Liver (tissue), 9 donors: Measurements from ENCODE around the gene NDFIP2. TPM values are rescaled to one million over a fixed set of nuclear protein-coding genes. Genes with fewer than 3 reads are reported as not detected.

ENCODE experiments used
- DNase-seq: peaks from one replicate; pipeline ENCODE4 v3.0.0-alpha.2; 2017; ENCODE audit warnings: low spot score
- H3K27ac ChIP-seq, 2 donors: one replicate each; pipeline ENCODE4 v1.7.0; 2013; ENCODE audit warnings: inconsistent platforms in 2 of 2, low read length in 2 of 2, control low read depth in 1 of 2, low read depth in 1 of 2, mild to moderate bottlenecking in 1 of 2
- H3K27me3 ChIP-seq, 4 donors: one replicate each; pipeline versions ENCODE4 v1.6.1 to v1.7.0; 2013; ENCODE audit warnings: low read length in 3 of 4, inconsistent platforms in 1 of 4, mild to moderate bottlenecking in 1 of 4, moderate library complexity in 1 of 4; ENCODE audit not compliant: control insufficient read depth in 4 of 4, insufficient read depth in 4 of 4
- H3K36me3 ChIP-seq, 4 donors: one replicate each; pipeline versions ENCODE4 v1.6.1 to v1.7.0; 2013; ENCODE audit warnings: low read length in 3 of 4, mild to moderate bottlenecking in 3 of 4, low read depth in 1 of 4, moderate library complexity in 1 of 4; ENCODE audit not compliant: control insufficient read depth in 4 of 4, insufficient read depth in 3 of 4
- H3K4me1 ChIP-seq, 4 donors: one replicate each; pipeline versions ENCODE4 v1.6.1 to v1.7.0; 2013; ENCODE audit warnings: low read length in 3 of 4, mild to moderate bottlenecking in 3 of 4, moderate library complexity in 1 of 4; ENCODE audit not compliant: control insufficient read depth in 4 of 4, insufficient read depth in 4 of 4
- H3K4me3 ChIP-seq, 3 donors: one replicate each; pipeline versions ENCODE4 v1.6.1 to v1.7.0; 2013; ENCODE audit warnings: low read length in 3 of 3, control low read depth in 1 of 3, low read depth in 1 of 3, mild to moderate bottlenecking in 1 of 3
- H3K9ac ChIP-seq, 2 donors: one replicate each; pipeline ENCODE4 v1.7.0; 2013; ENCODE audit warnings: low read length in 2 of 2, mild to moderate bottlenecking in 2 of 2, moderate library complexity in 2 of 2, control low read depth in 1 of 2, low read depth in 1 of 2
- H3K9me3 ChIP-seq, 4 donors: one replicate each; pipeline versions ENCODE4 v1.6.1 to v1.7.0; 2013; ENCODE audit warnings: low read length in 3 of 4; ENCODE audit not compliant: control insufficient read depth in 4 of 4
- ATF3 ChIP-seq: IDR thresholded peaks from 2 replicates; pipeline ENCODE4 v1.6.1; 2016; ENCODE audit warnings: antibody characterized with exemption
- CTCF ChIP-seq: fragments of 150-350 bp; IDR thresholded peaks from 2 replicates; pipeline ENCODE4 v1.5.1; 2017; ENCODE audit warnings: improper control_type of control experiment, low read depth, low read length; ENCODE audit not compliant: missing input control
- EGR1 ChIP-seq, 2 donors: IDR thresholded peaks; 2 replicates each; pipeline ENCODE4 v1.6.1; 2016 to 2018; ENCODE audit warnings: antibody characterized with exemption in 2 of 2, low read depth in 2 of 2
- FOXA1 ChIP-seq: IDR thresholded peaks from 2 replicates; pipeline ENCODE4 v1.6.1; 2016; ENCODE audit warnings: antibody characterized with exemption
- FOXA2 ChIP-seq: IDR thresholded peaks from 2 replicates; pipeline ENCODE4 v1.6.1; 2016; ENCODE audit warnings: antibody characterized with exemption
- GABPA ChIP-seq, 2 donors: IDR thresholded peaks in 1 of 2; conservative IDR thresholded peaks in 1 of 2; 2 replicates each; pipeline ENCODE4 v1.6.1; 2016; ENCODE audit warnings: antibody characterized with exemption in 2 of 2, mild to moderate bottlenecking in 1 of 2, moderate library complexity in 1 of 2
- HNF4G ChIP-seq: IDR thresholded peaks from 2 replicates; pipeline ENCODE4 v1.6.1; 2016; ENCODE audit warnings: antibody characterized with exemption
- MAX ChIP-seq: IDR thresholded peaks from 2 replicates; pipeline ENCODE4 v1.6.1; 2016; ENCODE audit warnings: antibody characterized with exemption
- REST ChIP-seq: IDR thresholded peaks from 2 replicates; pipeline ENCODE4 v1.6.1; 2016; ENCODE audit warnings: antibody characterized with exemption, mild to moderate bottlenecking
- RXRA ChIP-seq, 2 donors: IDR thresholded peaks; 2 replicates each; pipeline ENCODE4 v1.6.1; 2017 to 2018; ENCODE audit warnings: antibody characterized with exemption in 2 of 2, mild to moderate bottlenecking in 1 of 2
- SP1 ChIP-seq: IDR thresholded peaks from 2 replicates; pipeline ENCODE4 v1.6.1; 2018; ENCODE audit warnings: antibody characterized with exemption, mild to moderate bottlenecking
- TAF1 ChIP-seq: conservative IDR thresholded peaks from 2 replicates; pipeline ENCODE4 v1.6.1; 2016; ENCODE audit warnings: antibody characterized with exemption, mild to moderate bottlenecking
- YY1 ChIP-seq: IDR thresholded peaks from 2 replicates; pipeline ENCODE4 v1.6.1; 2016; ENCODE audit warnings: antibody characterized with exemption, mild to moderate bottlenecking
- ZBTB33 ChIP-seq: IDR thresholded peaks from 2 replicates; pipeline ENCODE4 v1.6.1; 2016; ENCODE audit warnings: antibody characterized with exemption
- WGBS: extraction: QIAGEN DNeasy Blood & Tissue Kit; methylation state at CpG from one replicate; pipeline ENCODE4 v1.1.7; 2013; 5-methylcytosine and 5-hydroxymethylcytosine counted together
- polyA plus RNA-seq, 2 donors: library from polyadenylated mRNA; stranded (reverse) in 1 of 2; unstranded in 1 of 2; fragments of 200-250 nt in 1 of 2; fragments of >200 nt in 1 of 2; fragmentation: Nextera tagmentation in 1 of 2; extraction: Ambion mirVana in 1 of 2; gene quantifications; one replicate each; pipeline versions ENCODE4 v1.2.1 to v1.2.3, GENCODE V29; 2013 to 2015
- total RNA-seq, 2 donors: library from RNA; depleted of rRNA; stranded (reverse); fragments of >200 nt; gene quantifications; one replicate each; pipeline ENCODE4 v1.2.3, GENCODE V29; 2014
- donor health status: healthy.
- donor health status: healthy.
- donor health status: healthy.
- donor health status: healthy.
- donor health status: healthy.

NDFIP2 gene
- total and polyA plus RNA-seq, 4 donors = 15.5 to 22.2 (median 16.3) TPM

- WGBS = 89% methylated on average over 2 of the region's 2 CpGs
Observed at GRCh38 chr13:79511611-79512010, 30.7 kb downstream of the NDFIP2 start.

GRCh38 chr13:79512950-79513349, 32.0 kb downstream of the NDFIP2 start:
- no peak for DNase-seq
- H3K4me3 ChIP-seq = no peak overlapping the region
- no peaks in the 10 kb centered on the region for H3K9me3 ChIP-seq
- H3K27ac ChIP-seq = no peak overlapping the region
- TF ChIP-seq SP1 (no peak), GABPA (IDR thresholded peaks at IDR 0.05 in 1 of 2, conservative IDR thresholded peaks at IDR 0.05 in 1 of 2) (no peak), ZBTB33 (no peak), MAX (no peak), REST (no peak), FOXA1 (no peak), RXRA (IDR thresholded peaks at IDR 0.05) (no peak), FOXA2 (no peak), EGR1 (IDR thresholded peaks at IDR 0.05; ENCODE audit: low read depth in 2 of 2) (no peak), TAF1 (no peak)
- no peak overlapping the region for H3K9ac ChIP-seq
- H3K27me3 ChIP-seq = no peaks in the 10 kb centered on the region
- H3K4me1 ChIP-seq = peaks cover 4 to 12% (median 7%) of the 10 kb centered on the region in 4 donors
- H3K36me3 ChIP-seq = no peaks in the 10 kb centered on the region

More at GRCh38 chr13:79511611-79512010, 30.7 kb downstream of the NDFIP2 start:
- H3K27ac ChIP-seq = no peak overlapping the region
- H3K27me3 ChIP-seq = no peaks in the 10 kb centered on the region
- no peaks in the 10 kb centered on the region for H3K9me3 ChIP-seq
- DNase-seq = no peak
- no peak overlapping the region for H3K4me3 ChIP-seq
- TF ChIP-seq CTCF (no peak), RXRA (IDR thresholded peaks at IDR 0.05) (no peak), MAX (no peak), ATF3 (no peak), HNF4G (no peak), YY1 (no peak), GABPA (IDR thresholded peaks at IDR 0.05 in 1 of 2, conservative IDR thresholded peaks at IDR 0.05 in 1 of 2) (no peak), TAF1 (no peak), FOXA2 (no peak), FOXA1 (no peak)
- no peak overlapping the region for H3K9ac ChIP-seq
- H3K36me3 ChIP-seq = no peaks in the 10 kb centered on the region
- peaks cover 4 to 9% (median 7%) of the 10 kb centered on the region in 4 donors for H3K4me1 ChIP-seq
